HG03066 (cell line): ENCODE results near the gene F12.
A peak's percentile ranks its signal among the peaks of the same experiment; 100 is the strongest.

ENCODE experiments used
- ATAC-seq: cut with Tn5 transposase; IDR thresholded peaks from one replicate; pipeline ENCODE4 v1.9.1; 2021; ENCODE audit warnings: low read depth; ENCODE audit not compliant: unreplicated experiment

Gene F12

GRCh38 chr5:177359451-177359851 lies 49.9 kb downstream of the F12 start:
- ATAC-seq, result no peak

GRCh38 chr5:177358370-177358819 lies 51.0 kb downstream of the F12 start:
- no peak for ATAC-seq

DNA sequence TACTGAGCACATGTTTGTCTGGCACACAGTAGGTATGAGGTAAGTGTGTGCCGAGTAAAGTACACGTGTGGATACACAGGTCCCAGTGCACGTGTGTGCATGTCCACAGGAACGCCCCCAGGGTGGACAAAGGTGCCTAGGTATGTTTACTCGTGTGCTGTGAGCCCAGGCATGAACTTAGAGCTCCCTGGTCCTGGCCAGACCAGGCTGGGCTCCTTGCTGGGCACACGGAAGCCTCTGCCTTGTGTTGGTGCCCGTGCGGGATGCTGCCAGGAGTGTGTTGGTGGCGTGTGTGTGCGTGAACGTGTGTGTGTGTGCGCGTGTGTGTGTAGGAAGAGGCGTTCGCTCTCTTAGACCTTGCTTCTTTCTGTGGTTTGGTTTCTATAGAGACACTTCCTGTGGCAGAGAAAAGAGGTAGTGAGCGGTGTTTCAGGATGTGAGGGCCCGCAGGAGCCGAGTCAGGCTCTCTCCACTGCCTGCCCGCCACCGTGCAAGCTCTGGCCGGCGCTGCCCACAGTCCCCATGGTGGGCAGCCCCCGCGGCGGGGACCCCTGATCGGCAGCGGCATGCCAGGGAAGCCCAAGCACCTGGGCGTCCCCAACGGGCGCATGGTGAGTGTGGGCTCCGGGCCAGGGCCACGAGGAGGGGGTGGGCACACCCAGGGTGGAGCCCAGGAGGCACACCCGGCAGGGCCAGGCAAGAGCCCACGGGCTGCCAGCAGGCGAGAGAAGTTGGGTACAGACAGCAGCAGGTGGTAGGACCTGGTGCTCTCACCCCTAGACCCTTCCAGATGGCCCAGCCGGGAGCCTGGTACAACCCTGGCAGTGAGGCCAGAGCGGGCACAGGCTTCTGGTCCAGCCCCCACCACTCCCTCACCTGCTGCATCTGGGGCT lies 51.7 kb downstream of the F12 start, which contains the start of gene RGS14:
Gene RGS14, plus strand, starts transcription at position 466 of the 893 bp plus-strand sequence. Its CDS starts 101 bp downstream, at position 567.
- peak; percentile 88 for ATAC-seq

DNA sequence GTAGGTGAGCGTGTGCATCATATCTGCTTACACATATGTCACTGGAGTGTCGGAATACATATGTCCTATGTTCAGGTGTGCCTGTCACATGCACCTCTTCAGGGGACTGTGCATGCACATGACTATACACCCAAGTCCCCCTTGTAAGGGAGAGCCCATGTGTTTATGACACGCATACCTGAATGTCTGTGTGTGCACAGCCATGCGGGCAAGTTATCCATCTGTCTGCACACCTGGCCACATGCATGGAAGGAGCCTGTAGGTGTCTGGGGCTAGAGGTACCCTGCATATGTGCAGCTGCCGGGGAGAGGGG lies 52.3 kb downstream of the F12 start:
- ATAC-seq, result peak; percentile 3

GRCh38 chr5:177356746-177357145 lies 52.6 kb downstream of the F12 start:
- no peak for ATAC-seq

DNA sequence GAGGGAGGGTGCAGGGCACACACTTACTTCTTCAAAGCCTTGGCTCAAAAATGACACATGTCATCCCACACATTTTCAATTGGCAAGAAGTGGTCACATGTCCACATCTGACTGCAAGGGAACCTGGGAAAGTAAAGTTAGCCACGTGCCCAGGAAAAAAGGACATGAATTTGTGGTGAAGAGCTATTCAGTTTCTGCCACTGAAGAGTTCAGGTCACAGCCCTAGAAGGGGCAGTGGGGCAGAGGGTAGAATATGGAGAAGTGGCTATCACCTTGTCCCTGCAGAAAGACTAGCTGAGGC lies 53.5 kb downstream of the F12 start:
- no peak for ATAC-seq

DNA sequence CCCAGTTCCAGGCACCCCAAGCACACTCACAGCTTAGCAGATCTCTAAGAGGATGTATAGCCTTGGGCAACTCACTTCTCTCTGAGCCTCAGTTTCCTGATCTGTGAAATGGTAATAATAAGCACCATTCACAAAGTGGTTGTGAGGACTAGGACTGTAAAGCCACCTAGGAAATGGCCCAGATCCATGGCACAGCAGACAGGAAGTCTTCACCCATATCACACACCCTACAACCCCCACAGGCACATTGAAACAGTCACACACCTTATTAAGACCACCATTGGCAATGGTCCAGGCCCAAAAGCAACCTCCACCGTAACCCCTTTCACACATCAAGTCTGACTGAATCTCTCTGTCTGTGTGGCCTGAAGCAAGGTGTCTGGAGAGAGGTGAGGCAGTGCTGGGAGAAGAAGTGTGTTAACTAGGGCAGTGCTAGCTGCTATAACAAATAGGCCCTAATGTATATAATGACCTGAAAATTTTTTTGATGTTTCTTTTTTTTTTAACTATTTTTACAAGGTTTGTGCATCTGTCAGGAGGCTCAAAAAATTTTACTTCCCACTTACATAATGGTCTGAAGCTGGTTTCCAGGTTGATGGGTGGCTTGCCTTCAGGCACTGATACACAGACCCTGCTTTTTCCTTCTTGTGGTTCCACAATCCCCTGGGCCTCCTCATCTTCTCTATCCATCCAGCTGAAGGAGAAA lies 54.0 kb downstream of the F12 start:
- ATAC-seq, result no peak

DNA sequence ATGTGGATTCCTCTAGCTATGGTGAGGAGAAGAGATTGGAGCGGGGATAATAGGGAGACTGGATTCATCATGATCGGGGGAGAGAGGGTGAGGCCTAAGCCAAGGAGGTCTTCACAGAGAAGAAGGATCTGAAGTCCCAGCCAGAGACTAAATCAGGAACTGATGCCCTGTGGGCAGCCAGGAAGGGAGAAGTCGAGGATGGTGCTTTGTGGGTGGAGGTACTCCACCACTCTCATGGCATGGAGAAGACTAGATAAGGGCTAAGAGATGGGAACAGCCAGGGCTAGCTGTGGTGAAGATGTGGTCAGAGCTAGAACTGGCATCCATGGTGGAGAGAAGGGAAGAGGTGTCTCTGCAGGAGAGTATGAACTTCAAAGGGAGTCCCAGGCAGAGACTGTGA lies 54.7 kb downstream of the F12 start:
- no peak for ATAC-seq

GRCh38 chr5:177354256-177354655 lies 55.1 kb downstream of the F12 start:
- ATAC-seq, result no peak

DNA sequence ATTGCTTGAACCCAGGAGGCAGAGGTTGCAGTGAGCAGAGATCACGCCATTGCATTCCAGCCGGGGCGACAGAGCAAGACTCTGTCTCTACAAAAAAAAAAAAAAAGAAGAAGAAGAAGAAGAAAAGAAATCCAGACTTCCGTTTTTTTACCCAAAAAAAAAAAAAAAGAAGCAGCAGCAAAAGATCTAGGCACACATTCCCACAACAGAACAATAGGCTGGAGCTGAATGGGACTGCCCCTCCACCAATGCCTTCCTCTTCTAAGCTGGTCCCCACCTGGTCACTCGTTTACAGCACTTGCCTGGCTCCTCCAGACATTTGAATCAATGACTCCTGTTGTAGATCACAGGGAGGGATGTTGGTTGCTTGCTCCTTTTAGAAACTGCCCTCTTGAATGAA lies 56.3 kb downstream of the F12 start:
- ATAC-seq, result no peak
